ENCODE measurements around the gene REXO1. TPM values are rescaled to one million over a fixed set of nuclear protein-coding genes. Genes with fewer than 3 reads are reported as not detected.

Gene REXO1
- total RNA-seq, 4 donors from 2014 or later = 7.5 to 16.4 (median 15.4) TPM

DNA sequence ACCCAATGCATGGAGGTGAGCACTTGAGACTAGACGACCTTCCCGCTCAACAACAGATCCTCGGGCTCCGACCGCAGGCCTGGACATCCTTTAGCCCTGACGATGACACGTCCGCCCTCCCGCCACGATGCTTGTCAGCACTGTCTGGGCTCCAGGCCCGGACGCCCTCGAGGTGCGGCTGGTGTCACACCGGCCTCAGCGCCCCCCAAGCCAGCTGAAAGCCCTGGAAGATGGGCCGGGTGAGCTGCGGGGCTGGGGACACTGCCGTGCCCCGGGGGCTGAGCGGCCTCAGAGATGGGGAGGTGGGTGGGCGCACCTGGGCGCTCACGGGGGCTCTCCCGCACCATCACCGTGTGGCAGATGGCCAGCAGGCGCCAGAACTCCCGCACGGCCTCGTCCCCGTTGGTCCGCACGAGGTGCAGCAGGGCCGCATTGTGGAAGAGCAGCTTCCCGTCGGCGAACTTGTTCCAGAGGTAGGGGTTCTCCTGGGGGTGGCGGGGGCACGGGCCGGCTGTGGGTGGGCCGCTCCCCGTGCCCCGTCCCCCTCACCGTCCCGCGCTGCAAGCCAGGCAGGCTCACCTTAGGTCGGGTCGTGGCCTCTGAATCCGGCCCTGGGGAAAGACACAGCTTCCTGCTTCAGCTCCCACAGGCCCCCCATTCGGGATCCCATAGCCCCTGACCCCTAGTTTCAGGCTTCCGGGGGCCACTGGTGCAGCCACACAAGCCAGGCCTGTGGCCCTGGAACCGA, 51.7 kb downstream of the REXO1 start:
- H3K4me1 ChIP-seq = peaks cover 0 to 13% (median 3%) of the 10 kb centered on the region in 3 donors
- H3K9me3 ChIP-seq = no peaks in the 10 kb centered on the region
- peaks cover 0 to 49% (median 0%) of the 10 kb centered on the region in 4 donors for H3K27me3 ChIP-seq
- H3K36me3 ChIP-seq = no peaks in the 10 kb centered on the region
- H3K4me3 ChIP-seq = no peak overlapping the region
- H3K27ac ChIP-seq = no peak overlapping the region
- no peak for TF ChIP-seq CTCF (IDR thresholded peaks at IDR 0.05)
- no peak for TF ChIP-seq POLR2A (IDR thresholded peaks at IDR 0.05)
- intact Hi-C loops (cut with DNase I) = loop anchor here (10.0 kb wide), 1 partner anchor 122 kb away; no protein-coding TSS in a partner anchor
- no peak for DNase-seq
- 42 to 80% methylated on average over 1 to 9 of the region's 52 CpGs for WGBS, 2 donors

- H3K4me1 ChIP-seq = peaks cover 2 to 16% (median 3%) of the 10 kb centered on the region in 3 donors
- no peak overlapping the region for H3K27ac ChIP-seq
- DNase-seq = no peak
- no peaks in the 10 kb centered on the region for H3K36me3 ChIP-seq
- no peaks in the 10 kb centered on the region for H3K9me3 ChIP-seq
- H3K27me3 ChIP-seq = peaks cover 0 to 58% (median under 1%) of the 10 kb centered on the region in 4 donors
- WGBS, 2 donors = 48 to 69% methylated on average over 9 to 10 of the region's 20 CpGs
- TF ChIP-seq CTCF (IDR thresholded peaks at IDR 0.05) (no peak), POLR2A (IDR thresholded peaks at IDR 0.05) (no peak)
- intact Hi-C loops (cut with DNase I) = loop anchor here (10.0 kb wide), 1 partner anchor 120 kb away; no protein-coding TSS in a partner anchor
- no peak overlapping the region for H3K4me3 ChIP-seq
These were observed 53.7 kb downstream of the REXO1 start for GRCh38 chr19:1794424-1795172.

DNA sequence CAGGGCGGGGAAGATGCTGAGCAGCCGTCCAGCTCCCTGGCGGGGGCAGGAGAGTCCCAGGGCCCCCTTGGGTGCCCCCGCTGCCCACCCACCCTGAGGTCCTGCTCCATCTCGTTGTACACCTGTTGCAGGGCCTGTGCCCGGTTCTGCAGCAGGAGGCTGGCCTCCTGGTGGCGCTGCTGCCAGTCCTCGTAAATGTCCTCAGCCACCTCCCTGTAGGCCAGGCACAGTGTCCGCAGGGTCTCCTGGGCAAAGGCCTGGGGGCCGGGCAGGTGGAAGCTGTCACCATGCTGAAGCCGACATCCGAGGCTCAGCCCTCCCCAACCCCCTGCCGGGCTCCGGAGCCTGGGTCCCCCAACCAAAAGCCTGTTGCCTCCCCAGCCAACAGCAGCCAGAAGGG, 56.4 kb downstream of the REXO1 start:
- H3K27me3 ChIP-seq = peaks cover 0 to 78% (median 2%) of the 10 kb centered on the region in 4 donors
- H3K36me3 ChIP-seq = no peaks in the 10 kb centered on the region

DNA sequence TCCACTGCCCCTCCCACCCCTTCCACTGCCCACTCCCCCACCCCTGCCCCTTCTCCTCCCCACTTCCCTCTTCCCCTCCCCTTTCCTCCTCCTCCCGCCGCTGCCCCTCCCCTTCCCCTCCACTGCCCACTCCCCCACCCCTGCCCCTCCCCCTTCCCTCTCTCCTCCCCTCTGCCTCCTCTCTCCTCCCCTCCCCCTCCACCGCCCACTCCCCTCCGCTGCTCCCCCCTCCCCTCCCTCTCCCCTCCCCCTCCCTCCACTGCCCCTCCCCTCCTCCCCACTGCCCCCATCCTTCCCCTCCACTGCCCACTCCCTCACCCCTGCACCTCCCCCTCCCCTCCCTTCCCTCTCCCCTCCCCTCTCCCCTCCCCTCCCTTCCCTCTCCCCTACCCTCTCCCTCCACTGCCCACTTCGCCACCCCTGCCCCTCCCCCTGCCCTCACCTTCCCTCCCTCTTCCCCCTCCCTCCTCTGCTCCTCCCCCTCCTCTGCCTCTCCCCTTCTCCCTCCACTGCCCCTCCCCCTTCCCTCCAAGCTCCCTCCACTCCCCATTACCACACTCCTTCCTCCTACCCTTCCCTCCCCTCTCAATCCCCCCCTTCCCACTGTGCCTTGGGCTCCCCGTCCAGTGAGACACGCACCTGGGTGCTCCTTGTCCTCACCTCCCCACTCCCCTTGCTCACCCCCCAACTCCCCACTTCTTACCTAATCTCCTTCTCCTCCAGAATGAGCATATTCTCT, 58.1 kb downstream of the REXO1 start:
- WGBS, 2 donors = 20 to 51% methylated on average over 2 of the region's 7 CpGs
- H3K27me3 ChIP-seq = peaks cover 0 to 79% (median 2%) of the 10 kb centered on the region in 4 donors
- TF ChIP-seq POLR2A (IDR thresholded peaks at IDR 0.05) (no peak), CTCF (IDR thresholded peaks at IDR 0.05) (no peak)
- no peaks in the 10 kb centered on the region for H3K36me3 ChIP-seq
- intact Hi-C loops (cut with DNase I) = loop anchor here (10.0 kb wide), 1 partner anchor 115 kb away; no protein-coding TSS in a partner anchor
- no peak for DNase-seq
- no peaks in the 10 kb centered on the region for H3K9me3 ChIP-seq
- H3K27ac ChIP-seq = no peak overlapping the region
- H3K4me1 ChIP-seq = peaks cover 0 to 19% (median 11%) of the 10 kb centered on the region in 3 donors
- H3K4me3 ChIP-seq = peak overlapping the region in 2 of 4 donors; percentile 17 to 40

More for the DNA sequence above, 56.4 kb downstream of the REXO1 start:
- peaks cover 3 to 28% (median 11%) of the 10 kb centered on the region in 3 donors for H3K4me1 ChIP-seq
- no peaks in the 10 kb centered on the region for H3K9me3 ChIP-seq
- no peak overlapping the region for H3K27ac ChIP-seq
- no peak for DNase-seq
- no CpG with 5 or more reads among the region's 14 CpGs for WGBS, 2 donors
- intact Hi-C loops (cut with DNase I) = loop anchor here (10.0 kb wide), 1 partner anchor 117 kb away; no protein-coding TSS in a partner anchor
- H3K4me3 ChIP-seq = no peak overlapping the region
- TF ChIP-seq CTCF (IDR thresholded peaks at IDR 0.05) (no peak), POLR2A (IDR thresholded peaks at IDR 0.05) (no peak)
